PC-3 (cell line): ENCODE data around the gene CIAPIN1.
"Not testable (repeated sequence)": the region's sequence is repeated elsewhere in the genome, so short reads cannot be mapped to it uniquely, and the experiment has no call there.

Source experiments
- EZH2 ChIP-seq: fragments of 300-600 bp; sonication (generic); IDR thresholded peaks from one replicate; pipeline ENCODE4 v1.6.1; 2017; ENCODE audit warnings: antibody characterized with exemption, mild to moderate bottlenecking, low read length; ENCODE audit not compliant: unreplicated experiment
- EZH2phosphoT487 ChIP-seq: fragments of 300-600 bp; sonication (generic); IDR thresholded peaks from 2 replicates; pipeline ENCODE4 v1.6.1; 2018; ENCODE audit warnings: mild to moderate bottlenecking, antibody characterized with exemption, low read length, borderline replicate concordance

- TF ChIP-seq EZH2, EZH2phosphoT487: not testable (repeated sequence)
These were observed 6.6 kb downstream of the CIAPIN1 start for GRCh38 chr16:57440551-57440950.
